Left forelimb (tissue), 1 donor: ENCODE measurements around the gene CHD5.
"Not testable (repeated sequence)": the region's sequence is repeated elsewhere in the genome, so short reads cannot be mapped to it uniquely, and the experiment has no call there.

Experiments
- DNase-seq: peaks from one replicate; pipeline ENCODE4 v3.0.0-alpha.2; 2018; ENCODE audit warnings: low spot score

Gene CHD5

GRCh38 chr1:6086358-6086757, 93.8 kb downstream of the CHD5 start:
- no peak for DNase-seq

GRCh38 chr1:6085666-6086065, 94.5 kb downstream of the CHD5 start:
- DNase-seq, result no peak

- no peak for DNase-seq
Observed at GRCh38 chr1:6084781-6085495, 95.2 kb downstream of the CHD5 start.

- no peak for DNase-seq
Observed at GRCh38 chr1:6083801-6084446, 96.2 kb downstream of the CHD5 start.

- DNase-seq, result no peak
Observed at GRCh38 chr1:6083385-6083784, 96.7 kb downstream of the CHD5 start.

- no peak for DNase-seq
Observed at GRCh38 chr1:6082430-6082971, 97.6 kb downstream of the CHD5 start.

- no peak for DNase-seq
Observed at GRCh38 chr1:6081901-6082300, 98.2 kb downstream of the CHD5 start.

GRCh38 chr1:6080469-6080868, 99.7 kb downstream of the CHD5 start:
- no peak for DNase-seq

GRCh38 chr1:6077919-6078318, 102.2 kb downstream of the CHD5 start:
- DNase-seq, result no peak

GRCh38 chr1:6077506-6077905, 102.6 kb downstream of the CHD5 start:
- DNase-seq, result no peak

- DNase-seq, result not testable (repeated sequence)
Observed at GRCh38 chr1:6077061-6077460, 103.1 kb downstream of the CHD5 start.

- no peak for DNase-seq
Observed at GRCh38 chr1:6075748-6076147, 104.4 kb downstream of the CHD5 start.

- DNase-seq, result no peak
Observed at GRCh38 chr1:6074192-6074901, 105.8 kb downstream of the CHD5 start.

- DNase-seq, result no peak
Observed at GRCh38 chr1:6073480-6074053, 106.6 kb downstream of the CHD5 start.

GRCh38 chr1:6072774-6073479, 107.2 kb downstream of the CHD5 start:
- no peak for DNase-seq

- no peak for DNase-seq
Observed at GRCh38 chr1:6071219-6071618, 108.9 kb downstream of the CHD5 start.

- DNase-seq, result no peak
Observed at GRCh38 chr1:6070450-6070974, 109.6 kb downstream of the CHD5 start.

GRCh38 chr1:6069573-6069972, 110.5 kb downstream of the CHD5 start:
- no peak for DNase-seq

- DNase-seq, result no peak
Observed at GRCh38 chr1:6068932-6069331, 111.2 kb downstream of the CHD5 start.

GRCh38 chr1:6068073-6068472, 112.0 kb downstream of the CHD5 start:
- no peak for DNase-seq

GRCh38 chr1:6066680-6067079, 113.4 kb downstream of the CHD5 start:
- no peak for DNase-seq
